ENCODE data around the gene ATP12A. TPM values are rescaled to one million over a fixed set of nuclear protein-coding genes. Genes with fewer than 3 reads are reported as not detected.
"Not testable (repeated sequence)": the region's sequence is repeated elsewhere in the genome, so short reads cannot be mapped to it uniquely, and the experiment has no call there.

The ATP12A gene
- total RNA-seq, 1 donor from 2014 or later = not detected

- no peak overlapping the region for H3K27ac Mint-ChIP-seq (ENCODE audit: unreplicated experiment)
- no peaks in the 10 kb centered on the region for H3K36me3 Mint-ChIP-seq (ENCODE audit: low read depth)
- peaks cover 29% of the 10 kb centered on the region for H3K27me3 Mint-ChIP-seq (ENCODE audit: low read depth)
- TF ChIP-seq, protein P1, sequence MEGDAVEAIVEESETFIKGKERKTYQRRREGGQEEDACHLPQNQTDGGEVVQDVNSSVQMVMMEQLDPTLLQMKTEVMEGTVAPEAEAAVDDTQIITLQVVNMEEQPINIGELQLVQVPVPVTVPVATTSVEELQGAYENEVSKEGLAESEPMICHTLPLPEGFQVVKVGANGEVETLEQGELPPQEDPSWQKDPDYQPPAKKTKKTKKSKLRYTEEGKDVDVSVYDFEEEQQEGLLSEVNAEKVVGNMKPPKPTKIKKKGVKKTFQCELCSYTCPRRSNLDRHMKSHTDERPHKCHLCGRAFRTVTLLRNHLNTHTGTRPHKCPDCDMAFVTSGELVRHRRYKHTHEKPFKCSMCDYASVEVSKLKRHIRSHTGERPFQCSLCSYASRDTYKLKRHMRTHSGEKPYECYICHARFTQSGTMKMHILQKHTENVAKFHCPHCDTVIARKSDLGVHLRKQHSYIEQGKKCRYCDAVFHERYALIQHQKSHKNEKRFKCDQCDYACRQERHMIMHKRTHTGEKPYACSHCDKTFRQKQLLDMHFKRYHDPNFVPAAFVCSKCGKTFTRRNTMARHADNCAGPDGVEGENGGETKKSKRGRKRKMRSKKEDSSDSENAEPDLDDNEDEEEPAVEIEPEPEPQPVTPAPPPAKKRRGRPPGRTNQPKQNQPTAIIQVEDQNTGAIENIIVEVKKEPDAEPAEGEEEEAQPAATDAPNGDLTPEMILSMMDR (IDR thresholded peaks at IDR 0.05) = no peak
- no peaks in the 10 kb centered on the region for H3K4me1 Mint-ChIP-seq (ENCODE audit: low read depth)
- H3K4me3 Mint-ChIP-seq (ENCODE audit: unreplicated experiment) = no peak overlapping the region
- no peak for DNase-seq (ENCODE audit: low spot score)
- H3K9me3 Mint-ChIP-seq (ENCODE audit: low read depth) = no peaks in the 10 kb centered on the region
These were observed 45.2 kb downstream of the ATP12A start for GRCh38 chr13:24725379-24725778.

- peaks cover 24% of the 10 kb centered on the region for H3K27me3 Mint-ChIP-seq (ENCODE audit: low read depth)
- peaks cover 6% of the 10 kb centered on the region for H3K9me3 Mint-ChIP-seq (ENCODE audit: low read depth)
- TF ChIP-seq, protein P1 (IDR thresholded peaks at IDR 0.05) = peak; percentile 94
- DNase-seq (ENCODE audit: low spot score) = no peak
- no peaks in the 10 kb centered on the region for H3K4me1 Mint-ChIP-seq (ENCODE audit: low read depth)
- H3K36me3 Mint-ChIP-seq (ENCODE audit: low read depth) = no peaks in the 10 kb centered on the region
- no peak overlapping the region for H3K4me3 Mint-ChIP-seq (ENCODE audit: unreplicated experiment)
- no peak overlapping the region for H3K27ac Mint-ChIP-seq (ENCODE audit: unreplicated experiment)
These were observed 47.8 kb downstream of the ATP12A start for GRCh38 chr13:24727731-24728601.

GRCh38 chr13:24730873-24731567 lies 50.8 kb downstream of the ATP12A start:
- H3K4me1 Mint-ChIP-seq (ENCODE audit: low read depth); H3K27me3 Mint-ChIP-seq (ENCODE audit: low read depth); H3K9me3 Mint-ChIP-seq (ENCODE audit: low read depth); H3K27ac Mint-ChIP-seq (ENCODE audit: unreplicated experiment); H3K36me3 Mint-ChIP-seq (ENCODE audit: low read depth); H3K4me3 Mint-ChIP-seq (ENCODE audit: unreplicated experiment); DNase-seq (ENCODE audit: low spot score): not testable (repeated sequence)

DNA sequence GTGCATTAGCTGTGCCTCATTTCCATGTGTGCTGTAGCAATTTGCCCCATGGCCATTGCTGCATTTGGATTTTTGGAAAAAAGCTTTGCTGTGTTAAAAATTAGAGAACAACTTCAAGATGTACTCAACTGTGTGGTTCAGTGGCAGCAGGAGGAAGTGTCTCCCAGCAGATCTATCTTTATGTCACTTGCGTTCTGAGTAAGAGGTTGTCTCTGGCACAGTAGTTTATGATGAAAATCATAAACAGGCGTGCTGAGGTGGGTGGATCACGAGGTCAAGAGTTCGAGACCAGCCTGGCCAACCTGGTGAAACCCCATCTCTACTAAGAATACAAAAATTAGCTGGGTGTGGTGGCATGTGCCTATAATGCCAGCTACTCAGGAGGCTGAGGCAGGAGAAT lies 54.7 kb downstream of the ATP12A start:
- H3K4me3 Mint-ChIP-seq (ENCODE audit: unreplicated experiment) = no peak overlapping the region

GRCh38 chr13:24737042-24737441 lies 56.8 kb downstream of the ATP12A start:
- DNase-seq (ENCODE audit: low spot score) = no peak
- TF ChIP-seq, protein P1 (IDR thresholded peaks at IDR 0.05) = no peak
- no peak overlapping the region for H3K4me3 Mint-ChIP-seq (ENCODE audit: unreplicated experiment)
- no peaks in the 10 kb centered on the region for H3K9me3 Mint-ChIP-seq (ENCODE audit: low read depth)
- H3K27ac Mint-ChIP-seq (ENCODE audit: unreplicated experiment) = no peak overlapping the region
- no peaks in the 10 kb centered on the region for H3K36me3 Mint-ChIP-seq (ENCODE audit: low read depth)
- H3K4me1 Mint-ChIP-seq (ENCODE audit: low read depth) = no peaks in the 10 kb centered on the region
- H3K27me3 Mint-ChIP-seq (ENCODE audit: low read depth) = no peaks in the 10 kb centered on the region

More for the DNA sequence above, 54.7 kb downstream of the ATP12A start:
- Mint-ChIP-seq H3K36me3 (ENCODE audit: low read depth) (no peaks in the 10 kb centered on the region), H3K4me1 (ENCODE audit: low read depth) (no peaks in the 10 kb centered on the region), H3K27me3 (ENCODE audit: low read depth) (no peaks in the 10 kb centered on the region), H3K27ac (ENCODE audit: unreplicated experiment) (no peak overlapping the region), H3K9me3 (ENCODE audit: low read depth) (peaks cover 6% of the 10 kb centered on the region)
- TF ChIP-seq, protein P1 (IDR thresholded peaks at IDR 0.05) = no peak
- no peak for DNase-seq (ENCODE audit: low spot score)

Measured in chondrocyte (in vitro differentiated cells).